Activated B cell treated with CpG ODN at 0.5 μM for 24 hours (primary cell): Measurements from ENCODE around the gene KRTAP5-2. TPM values are rescaled to one million over a fixed set of nuclear protein-coding genes. Genes with fewer than 3 reads are reported as not detected.

ENCODE experiments used
- ATAC-seq: fragments of 200-7000 bp; cut with Tn5 transposase; one replicate; pipeline ENCODE4 v1.10.0; 2021; ENCODE audit warnings: low read depth, mild to moderate bottlenecking, moderate library complexity
- CTCF ChIA-PET: fragments of 350-600 bp; sonication (Branson Sonifier 250); formaldehyde crosslinking; loops from one replicate; lab custom pipeline; 2021; ENCODE audit warnings: antibody characterized with exemption; lab: Charles Lee
- POLR2A ChIA-PET: fragments of 350-600 bp; sonication (Branson Sonifier 250); formaldehyde crosslinking; loops from one replicate; lab custom pipeline; 2021; ENCODE audit warnings: antibody characterized with exemption; lab: Charles Lee
- DNase-seq: peaks from one replicate; pipeline ENCODE4 v3.0.0; 2022
- H3K27ac Mint-ChIP-seq: one replicate; pipeline ENCODE4 v1.8.0; 2020; ENCODE audit warnings: mixed read lengths
- H3K27me3 Mint-ChIP-seq: one replicate; pipeline ENCODE4 v1.8.0; 2021; ENCODE audit warnings: mixed read lengths
- H3K36me3 Mint-ChIP-seq: one replicate; pipeline ENCODE4 v1.8.0; 2021; ENCODE audit warnings: low read depth, mixed read lengths
- H3K4me1 Mint-ChIP-seq: one replicate; pipeline ENCODE4 v1.8.0; 2021; ENCODE audit warnings: mixed read lengths
- H3K4me3 Mint-ChIP-seq: one replicate; pipeline ENCODE4 v1.8.0; 2020; ENCODE audit warnings: mild to moderate bottlenecking, mixed read lengths
- H3K9me3 Mint-ChIP-seq: one replicate; pipeline ENCODE4 v1.8.0; 2020; ENCODE audit warnings: mixed read lengths
- intact Hi-C: fragments of 100-400 bp; cut with micrococcal nuclease; formaldehyde crosslinking; loops from one replicate; pipeline ENCODE4 v1.15.1; 2024
- total RNA-seq: library from RNA; stranded (reverse); gene quantifications from 2 replicates; pipeline ENCODE4 v1.2.3, GENCODE V29; 2022
- TF ChIP-seq, protein P1 (sequence below): fragments of 200-600 bp; IDR thresholded peaks from one replicate; pipeline ENCODE4 v1.8.0; 2022; ENCODE audit warnings: antibody characterized with exemption, mild to moderate bottlenecking

KRTAP5-2 gene
- total RNA-seq, 1 donor from 2014 or later = not detected

DNA sequence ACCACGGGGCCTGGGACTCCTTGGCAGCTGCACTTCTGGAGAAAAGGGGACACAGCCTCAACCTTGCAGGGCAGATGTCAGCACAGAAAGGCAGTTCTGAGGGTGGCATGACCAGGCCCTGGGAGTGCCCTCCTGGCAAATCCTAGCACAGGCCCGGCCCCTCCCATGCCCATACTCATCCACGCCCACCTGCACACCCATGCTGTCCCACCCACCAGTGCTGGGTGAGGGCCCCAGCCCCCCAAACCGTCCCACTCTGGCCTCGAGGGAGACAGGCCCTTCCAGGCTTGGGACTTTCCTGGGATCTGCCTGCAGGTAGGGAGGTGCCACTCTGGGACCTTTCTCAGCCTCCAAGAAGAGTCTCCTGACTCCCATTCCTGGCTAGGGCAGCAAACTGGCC lies 36.1 kb downstream of the KRTAP5-2 start:
- CTCF ChIA-PET = no interaction called here
- H3K4me3 Mint-ChIP-seq = no peak overlapping the region
- no peak overlapping the region for H3K27ac Mint-ChIP-seq
- no peak for DNase-seq
- H3K9me3 Mint-ChIP-seq = no peaks in the 10 kb centered on the region
- POLR2A ChIA-PET = no interaction called here
- TF ChIP-seq, protein P1, sequence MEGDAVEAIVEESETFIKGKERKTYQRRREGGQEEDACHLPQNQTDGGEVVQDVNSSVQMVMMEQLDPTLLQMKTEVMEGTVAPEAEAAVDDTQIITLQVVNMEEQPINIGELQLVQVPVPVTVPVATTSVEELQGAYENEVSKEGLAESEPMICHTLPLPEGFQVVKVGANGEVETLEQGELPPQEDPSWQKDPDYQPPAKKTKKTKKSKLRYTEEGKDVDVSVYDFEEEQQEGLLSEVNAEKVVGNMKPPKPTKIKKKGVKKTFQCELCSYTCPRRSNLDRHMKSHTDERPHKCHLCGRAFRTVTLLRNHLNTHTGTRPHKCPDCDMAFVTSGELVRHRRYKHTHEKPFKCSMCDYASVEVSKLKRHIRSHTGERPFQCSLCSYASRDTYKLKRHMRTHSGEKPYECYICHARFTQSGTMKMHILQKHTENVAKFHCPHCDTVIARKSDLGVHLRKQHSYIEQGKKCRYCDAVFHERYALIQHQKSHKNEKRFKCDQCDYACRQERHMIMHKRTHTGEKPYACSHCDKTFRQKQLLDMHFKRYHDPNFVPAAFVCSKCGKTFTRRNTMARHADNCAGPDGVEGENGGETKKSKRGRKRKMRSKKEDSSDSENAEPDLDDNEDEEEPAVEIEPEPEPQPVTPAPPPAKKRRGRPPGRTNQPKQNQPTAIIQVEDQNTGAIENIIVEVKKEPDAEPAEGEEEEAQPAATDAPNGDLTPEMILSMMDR = no peak
- peaks cover 11% of the 10 kb centered on the region for H3K27me3 Mint-ChIP-seq
- intact Hi-C loops = no loop called here
- no peaks in the 10 kb centered on the region for H3K4me1 Mint-ChIP-seq
- ATAC-seq = no peak
- H3K36me3 Mint-ChIP-seq = peaks cover 2% of the 10 kb centered on the region

DNA sequence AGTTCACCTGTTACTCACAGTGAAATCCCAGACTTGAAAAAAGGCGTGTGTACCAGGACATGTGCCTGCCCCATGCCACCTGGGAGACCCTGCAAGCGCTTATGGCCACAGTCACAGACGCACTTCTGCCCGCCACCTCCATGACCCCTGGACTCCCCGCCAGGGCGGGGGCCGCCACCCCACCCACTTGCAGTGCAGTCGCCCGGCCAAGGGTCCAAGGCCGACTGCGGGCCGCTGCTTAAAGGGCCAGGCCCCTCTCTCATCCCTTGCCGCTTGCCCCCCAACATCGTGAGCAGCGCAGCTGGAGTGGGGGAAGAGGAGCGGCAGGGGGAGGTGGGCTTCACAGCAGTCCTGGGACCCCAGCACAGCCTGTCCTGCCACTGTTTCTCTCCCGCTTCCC lies 36.8 kb downstream of the KRTAP5-2 start:
- intact Hi-C loops = no loop called here
- H3K27me3 Mint-ChIP-seq = peaks cover 11% of the 10 kb centered on the region
- no peak overlapping the region for H3K4me3 Mint-ChIP-seq
- H3K4me1 Mint-ChIP-seq = no peaks in the 10 kb centered on the region
- CTCF ChIA-PET = no interaction called here
- TF ChIP-seq, protein P1 = no peak
- peaks cover 2% of the 10 kb centered on the region for H3K36me3 Mint-ChIP-seq
- POLR2A ChIA-PET = no interaction called here
- H3K9me3 Mint-ChIP-seq = no peaks in the 10 kb centered on the region
- H3K27ac Mint-ChIP-seq = no peak overlapping the region
- no peak for DNase-seq
- no peak for ATAC-seq

DNA sequence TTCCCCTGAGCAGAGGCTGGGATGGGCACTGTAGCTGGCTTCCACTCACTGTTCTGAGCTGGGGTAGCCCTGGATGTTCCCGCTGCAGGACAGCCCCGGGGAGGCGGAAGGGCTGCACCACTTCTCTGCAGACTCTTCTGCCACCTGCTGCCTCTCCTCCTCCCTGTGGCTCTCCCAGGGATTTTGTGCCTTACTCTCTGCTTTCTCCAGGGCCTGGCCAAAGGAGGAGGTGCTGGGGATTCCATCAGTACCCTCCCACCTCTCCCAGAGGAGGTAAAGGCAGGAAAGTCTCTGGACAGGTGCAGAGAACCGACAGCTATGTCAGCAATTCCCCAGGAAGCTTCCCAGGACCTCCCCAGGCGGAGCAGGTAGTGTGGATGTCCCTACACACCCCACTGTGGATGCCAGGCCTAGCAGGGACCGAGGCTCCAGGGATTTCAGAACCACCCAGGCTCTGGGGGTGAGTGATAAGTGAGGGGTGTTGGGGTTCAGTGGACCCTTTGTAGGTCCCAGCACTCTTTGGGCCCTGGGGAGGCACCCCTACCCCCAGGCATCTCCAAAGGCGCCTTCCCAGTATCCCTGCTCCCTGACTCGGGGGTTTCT lies 37.3 kb downstream of the KRTAP5-2 start:
- ChIA-PET POLR2A (no interaction called here), CTCF (no interaction called here)
- no peak overlapping the region for H3K27ac Mint-ChIP-seq
- H3K27me3 Mint-ChIP-seq = peaks cover 12% of the 10 kb centered on the region
- H3K36me3 Mint-ChIP-seq = peaks cover 2% of the 10 kb centered on the region
- H3K9me3 Mint-ChIP-seq = no peaks in the 10 kb centered on the region
- DNase-seq = no peak
- TF ChIP-seq, protein P1 = no peak
- ATAC-seq = no peak
- H3K4me1 Mint-ChIP-seq = no peaks in the 10 kb centered on the region
- intact Hi-C loops = no loop called here
- H3K4me3 Mint-ChIP-seq = no peak overlapping the region

DNA sequence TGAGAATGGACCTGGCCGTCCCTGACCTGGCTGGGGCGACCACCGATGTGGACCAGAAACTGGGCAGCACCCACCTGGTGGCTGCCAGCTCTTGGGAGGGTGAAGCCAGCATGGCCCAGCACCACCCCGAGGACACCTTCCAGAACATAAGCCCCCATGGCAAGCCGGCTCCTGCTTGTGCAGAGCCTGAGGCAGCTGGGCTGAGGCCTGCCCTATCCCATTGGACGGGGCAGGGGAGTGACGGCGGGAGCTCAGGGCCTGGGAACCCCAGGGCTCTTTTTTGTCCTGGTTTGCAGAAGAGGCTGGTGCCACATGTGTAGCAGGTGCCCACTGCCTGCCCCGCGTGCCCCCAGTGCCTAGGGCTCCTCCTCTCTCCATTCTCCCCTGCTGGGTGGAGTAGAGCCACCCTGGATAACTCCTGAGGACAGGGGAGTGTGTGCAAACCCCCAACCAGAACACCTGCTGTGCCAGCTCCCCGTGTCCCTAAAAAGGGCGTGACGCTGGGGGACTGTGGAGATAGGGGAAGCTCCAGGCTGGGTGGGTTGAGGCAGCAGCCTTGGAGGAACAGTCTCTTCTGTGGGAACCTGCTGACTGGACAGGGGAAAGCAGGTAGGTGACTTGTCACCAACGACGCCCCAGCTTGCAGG lies 38.0 kb downstream of the KRTAP5-2 start:
- ChIA-PET POLR2A (no interaction called here), CTCF (no interaction called here)
- Mint-ChIP-seq H3K27me3 (peaks cover 13% of the 10 kb centered on the region), H3K4me1 (no peaks in the 10 kb centered on the region), H3K9me3 (no peaks in the 10 kb centered on the region), H3K27ac (no peak overlapping the region), H3K36me3 (peaks cover 2% of the 10 kb centered on the region), H3K4me3 (no peak overlapping the region)
- DNase-seq = no peak
- intact Hi-C loops = no loop called here
- TF ChIP-seq, protein P1 = no peak
- ATAC-seq = no peak

DNA sequence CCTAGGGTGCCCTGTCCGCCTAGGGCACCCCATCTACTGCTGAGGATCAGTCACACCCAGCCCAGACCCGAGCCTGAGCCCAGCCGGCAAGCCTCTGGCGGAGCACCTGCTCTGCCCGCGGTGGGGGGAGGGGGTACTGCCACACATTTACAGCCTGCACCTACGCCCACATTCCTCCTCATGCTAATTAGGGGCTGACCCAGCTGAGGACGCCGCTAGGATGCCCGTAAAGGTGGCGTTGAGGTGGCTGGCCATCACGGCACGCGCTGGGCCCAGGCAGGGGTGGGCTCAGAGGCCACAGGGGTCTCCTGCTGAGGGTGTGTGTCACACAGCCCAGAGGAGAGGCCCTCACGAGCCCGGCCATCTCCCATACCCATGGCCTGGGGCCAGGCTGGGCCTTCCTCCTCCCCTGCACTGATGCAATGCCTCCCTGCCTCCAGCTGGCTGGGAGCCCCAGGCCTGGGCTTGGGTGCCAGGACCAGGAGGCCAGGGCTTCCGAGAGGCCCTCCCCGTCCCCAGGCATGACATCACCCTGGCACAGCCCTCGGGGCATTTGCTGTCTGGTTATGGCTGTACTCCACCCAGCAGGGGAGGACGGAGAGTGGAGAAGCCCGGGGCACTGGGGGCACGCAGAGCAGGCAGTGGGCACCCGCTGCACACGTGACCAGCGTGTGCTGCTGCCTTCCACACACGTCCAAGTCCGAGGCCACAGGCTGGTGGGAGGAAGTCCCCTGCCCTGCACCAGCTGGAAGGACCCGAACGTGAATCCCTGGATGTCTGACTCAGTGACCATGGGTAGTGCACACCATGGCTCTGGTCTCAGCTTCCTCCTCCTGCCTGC lies 38.8 kb downstream of the KRTAP5-2 start:
- H3K27ac Mint-ChIP-seq = no peak overlapping the region
- DNase-seq = no peak
- no peaks in the 10 kb centered on the region for H3K9me3 Mint-ChIP-seq
- intact Hi-C loops = no loop called here
- peaks cover 14% of the 10 kb centered on the region for H3K27me3 Mint-ChIP-seq
- POLR2A ChIA-PET = interaction anchor here (0.6 kb wide), 1 partner anchor 15 kb away, joined by 4 read pairs; no protein-coding TSS in a partner anchor
- H3K4me1 Mint-ChIP-seq = no peaks in the 10 kb centered on the region
- peaks cover 2% of the 10 kb centered on the region for H3K36me3 Mint-ChIP-seq
- peak; percentile 79 for ATAC-seq
- no peak overlapping the region for H3K4me3 Mint-ChIP-seq
- CTCF ChIA-PET = interaction anchor here (0.6 kb wide), 1 partner anchor 484 kb away, joined by 5 read pairs; no protein-coding TSS in a partner anchor
- TF ChIP-seq, protein P1 = no peak
